Esophagus squamous epithelium (tissue), 4 donors: Measurements from ENCODE around the gene KCNAB2.

Source experiments
- POLR2A ChIP-seq, 4 donors: fragments of 450-650 bp; IDR thresholded peaks; one replicate each; pipeline ENCODE4 v1.6.1; 2017; ENCODE audit warnings: antibody characterized with exemption in 4 of 4, mild to moderate bottlenecking in 4 of 4, moderate library complexity in 3 of 4
- TF ChIP-seq, protein P1 (sequence below), 6 experiments: fragments of 450-650 bp in 4 of 6; fragments of 200-600 bp in 2 of 6; sonication (generic) in 2 of 6; IDR thresholded peaks; one replicate each; pipeline ENCODE4 v1.5.1; 2016 to 2019; ENCODE audit warnings: antibody characterized with exemption in 6 of 6, mild to moderate bottlenecking in 4 of 6, moderate library complexity in 4 of 6

- no peak for TF ChIP-seq POLR2A (IDR thresholded peaks at IDR 0.05)
- TF ChIP-seq, protein P1, sequence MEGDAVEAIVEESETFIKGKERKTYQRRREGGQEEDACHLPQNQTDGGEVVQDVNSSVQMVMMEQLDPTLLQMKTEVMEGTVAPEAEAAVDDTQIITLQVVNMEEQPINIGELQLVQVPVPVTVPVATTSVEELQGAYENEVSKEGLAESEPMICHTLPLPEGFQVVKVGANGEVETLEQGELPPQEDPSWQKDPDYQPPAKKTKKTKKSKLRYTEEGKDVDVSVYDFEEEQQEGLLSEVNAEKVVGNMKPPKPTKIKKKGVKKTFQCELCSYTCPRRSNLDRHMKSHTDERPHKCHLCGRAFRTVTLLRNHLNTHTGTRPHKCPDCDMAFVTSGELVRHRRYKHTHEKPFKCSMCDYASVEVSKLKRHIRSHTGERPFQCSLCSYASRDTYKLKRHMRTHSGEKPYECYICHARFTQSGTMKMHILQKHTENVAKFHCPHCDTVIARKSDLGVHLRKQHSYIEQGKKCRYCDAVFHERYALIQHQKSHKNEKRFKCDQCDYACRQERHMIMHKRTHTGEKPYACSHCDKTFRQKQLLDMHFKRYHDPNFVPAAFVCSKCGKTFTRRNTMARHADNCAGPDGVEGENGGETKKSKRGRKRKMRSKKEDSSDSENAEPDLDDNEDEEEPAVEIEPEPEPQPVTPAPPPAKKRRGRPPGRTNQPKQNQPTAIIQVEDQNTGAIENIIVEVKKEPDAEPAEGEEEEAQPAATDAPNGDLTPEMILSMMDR (IDR thresholded peaks at IDR 0.05) = no peak
These were observed 31.3 kb upstream of the KCNAB2 start for GRCh38 chr1:6014130-6014999.
